Measurements from ENCODE around the gene ZNF438. TPM values are rescaled to one million over a fixed set of nuclear protein-coding genes. Genes with fewer than 3 reads are reported as not detected.

The ZNF438 gene
- total RNA-seq, 2 donors from 2014 or later = 2.6 to 2.9 TPM

DNA sequence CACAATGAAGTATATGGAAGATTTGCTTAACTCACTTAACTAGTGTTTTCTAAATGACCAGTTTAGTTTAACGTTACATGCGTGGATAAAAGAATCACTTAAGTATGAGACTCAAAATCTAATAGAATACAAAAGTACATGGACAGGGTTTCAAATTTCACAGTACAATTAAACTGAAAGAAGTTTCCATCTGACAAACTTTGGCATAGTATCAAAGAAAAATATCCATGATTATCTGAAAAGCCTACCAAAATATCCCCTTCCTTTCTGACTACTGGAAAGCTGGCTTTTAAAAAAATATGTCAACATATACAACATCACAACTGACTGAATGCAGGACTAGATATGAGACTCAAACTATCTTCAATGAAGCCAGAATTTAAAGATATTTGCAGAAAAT lies 164.8 kb downstream of the ZNF438 start:
- no peaks in the 10 kb centered on the region for H3K9me3 ChIP-seq
- no peak overlapping the region for H3K4me3 ChIP-seq
- no peaks in the 10 kb centered on the region for H3K27me3 ChIP-seq
- H3K4me1 ChIP-seq = no peaks in the 10 kb centered on the region
- TF ChIP-seq, protein P1, sequence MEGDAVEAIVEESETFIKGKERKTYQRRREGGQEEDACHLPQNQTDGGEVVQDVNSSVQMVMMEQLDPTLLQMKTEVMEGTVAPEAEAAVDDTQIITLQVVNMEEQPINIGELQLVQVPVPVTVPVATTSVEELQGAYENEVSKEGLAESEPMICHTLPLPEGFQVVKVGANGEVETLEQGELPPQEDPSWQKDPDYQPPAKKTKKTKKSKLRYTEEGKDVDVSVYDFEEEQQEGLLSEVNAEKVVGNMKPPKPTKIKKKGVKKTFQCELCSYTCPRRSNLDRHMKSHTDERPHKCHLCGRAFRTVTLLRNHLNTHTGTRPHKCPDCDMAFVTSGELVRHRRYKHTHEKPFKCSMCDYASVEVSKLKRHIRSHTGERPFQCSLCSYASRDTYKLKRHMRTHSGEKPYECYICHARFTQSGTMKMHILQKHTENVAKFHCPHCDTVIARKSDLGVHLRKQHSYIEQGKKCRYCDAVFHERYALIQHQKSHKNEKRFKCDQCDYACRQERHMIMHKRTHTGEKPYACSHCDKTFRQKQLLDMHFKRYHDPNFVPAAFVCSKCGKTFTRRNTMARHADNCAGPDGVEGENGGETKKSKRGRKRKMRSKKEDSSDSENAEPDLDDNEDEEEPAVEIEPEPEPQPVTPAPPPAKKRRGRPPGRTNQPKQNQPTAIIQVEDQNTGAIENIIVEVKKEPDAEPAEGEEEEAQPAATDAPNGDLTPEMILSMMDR (IDR thresholded peaks at IDR 0.05) = no peak
- TF ChIP-seq POLR2A (IDR thresholded peaks at IDR 0.05) = no peak
- intact Hi-C loops (cut with DNase I) = no loop called here
- 94 to 98% methylated on average over 2 of the region's 2 CpGs for WGBS, 2 donors
- no peak overlapping the region for H3K27ac ChIP-seq
- ATAC-seq (no peak), DNase-seq (no peak)
- no peaks in the 10 kb centered on the region for H3K36me3 ChIP-seq (replicated peaks in 1 of 2; ENCODE audit: insufficient read depth in 1 of 2, low read depth in 2 of 2)

DNA sequence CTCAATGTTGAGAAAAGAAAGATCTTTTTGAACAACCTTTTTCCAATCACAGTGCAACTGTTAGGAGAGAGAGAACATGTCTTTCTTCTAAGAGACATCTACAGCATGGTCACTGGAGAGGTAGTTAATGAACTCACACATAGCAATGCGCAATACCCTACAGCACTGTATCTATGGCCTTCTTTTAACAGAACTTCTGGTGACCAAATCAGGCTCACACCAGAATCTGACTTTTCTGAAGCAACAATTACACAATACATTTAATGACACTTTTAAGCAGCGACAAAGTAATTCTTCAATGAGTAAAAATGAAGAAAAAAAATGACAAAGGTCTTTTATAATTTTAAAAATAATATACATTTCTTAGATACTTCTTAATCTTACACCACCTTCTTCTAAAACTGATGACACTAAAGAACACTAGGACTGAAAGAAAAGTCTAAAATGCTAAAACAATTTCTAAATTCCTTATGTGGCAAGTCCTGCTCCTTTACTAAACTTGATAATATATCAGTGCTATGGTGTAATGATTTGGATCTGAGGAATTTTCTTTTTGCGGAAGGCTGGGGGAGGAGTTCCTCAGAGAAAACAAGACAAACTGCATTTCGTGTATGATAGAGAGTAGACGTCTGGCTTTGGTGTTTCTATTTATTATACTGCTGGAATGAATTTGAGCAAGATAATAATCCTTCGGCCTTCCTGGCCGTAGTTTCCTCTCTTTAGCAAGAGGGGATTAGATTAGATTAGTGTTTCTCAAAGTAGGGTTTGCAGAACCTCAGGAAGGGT lies 166.3 kb downstream of the ZNF438 start:
- Histone ChIP-seq H3K27me3 (no peaks in the 10 kb centered on the region), H3K36me3 (replicated peaks in 1 of 2; ENCODE audit: insufficient read depth in 1 of 2, low read depth in 2 of 2) (no peaks in the 10 kb centered on the region), H3K4me3 (no peak overlapping the region), H3K4me1 (no peaks in the 10 kb centered on the region), H3K9me3 (no peaks in the 10 kb centered on the region), H3K27ac (no peak overlapping the region)
- TF ChIP-seq, protein P1 (IDR thresholded peaks at IDR 0.05) = no peak
- no peak for TF ChIP-seq POLR2A (IDR thresholded peaks at IDR 0.05)
- WGBS, 2 donors = 59 to 81% methylated on average over 7 of the region's 7 CpGs
- intact Hi-C loops (cut with DNase I) = no loop called here
- ATAC-seq (no peak), DNase-seq (no peak)

DNA sequence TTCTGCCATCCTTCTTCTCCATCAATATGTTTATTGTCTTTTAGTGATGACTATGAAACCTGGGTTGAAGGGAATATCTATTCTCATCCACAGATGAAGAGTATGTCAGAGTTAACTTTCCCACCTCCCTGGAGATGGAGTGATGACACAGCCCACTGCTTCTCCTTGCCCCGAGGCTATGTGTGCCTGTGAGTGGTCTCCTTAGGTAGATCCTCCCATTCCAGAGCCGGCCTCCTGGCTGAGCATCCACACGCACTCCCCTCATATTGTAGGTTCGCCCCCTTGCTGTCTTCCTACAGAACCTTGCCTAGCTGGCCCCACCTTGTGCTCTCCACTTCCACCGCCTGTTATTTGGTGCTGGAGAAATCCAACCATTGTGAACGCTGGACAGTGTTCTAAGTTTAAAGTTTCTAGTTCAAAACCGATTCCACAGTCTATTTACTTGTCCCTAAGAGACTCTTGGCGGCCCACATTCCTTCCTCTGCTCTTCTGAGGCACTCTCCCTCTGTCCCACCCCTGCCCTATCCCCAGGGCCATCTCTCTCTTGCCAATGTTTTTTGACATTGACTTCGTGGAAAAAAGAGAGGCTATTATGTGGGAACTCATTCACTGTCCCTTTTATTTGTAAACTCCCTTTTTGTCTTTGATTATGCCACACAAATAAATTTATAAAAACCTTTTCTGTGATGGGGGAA lies 168.0 kb downstream of the ZNF438 start:
- WGBS, 2 donors = 86 to 88% methylated on average over 9 of the region's 9 CpGs
- ATAC-seq (no peak), DNase-seq (no peak)
- no peak for TF ChIP-seq POLR2A (IDR thresholded peaks at IDR 0.05)
- TF ChIP-seq, protein P1 (IDR thresholded peaks at IDR 0.05) = no peak
- no peaks in the 10 kb centered on the region for H3K9me3 ChIP-seq
- no peaks in the 10 kb centered on the region for H3K4me1 ChIP-seq
- H3K27me3 ChIP-seq = no peaks in the 10 kb centered on the region
- H3K36me3 ChIP-seq (replicated peaks in 1 of 2; ENCODE audit: insufficient read depth in 1 of 2, low read depth in 2 of 2) = no peaks in the 10 kb centered on the region
- no peak overlapping the region for H3K27ac ChIP-seq
- no peak overlapping the region for H3K4me3 ChIP-seq
- intact Hi-C loops (cut with DNase I) = no loop called here

DNA sequence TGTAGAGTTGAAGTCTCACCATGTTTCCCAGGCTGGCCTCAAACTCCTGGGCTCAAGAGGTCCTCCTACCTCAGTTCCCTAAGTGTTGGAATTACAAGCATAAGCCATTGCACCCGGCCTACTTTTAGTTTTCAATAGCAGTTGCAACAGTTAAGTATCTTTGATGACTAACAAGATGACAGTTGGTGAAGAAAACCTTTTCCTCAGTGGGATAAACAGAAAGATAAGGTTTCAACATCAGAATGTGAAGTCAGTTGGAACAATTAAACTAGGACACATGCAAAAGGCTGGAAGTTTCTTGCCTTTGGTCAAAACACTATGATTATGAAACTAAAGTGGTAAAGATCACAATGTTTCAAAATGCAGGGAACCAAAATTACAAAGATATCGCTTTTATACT lies 169.2 kb downstream of the ZNF438 start:
- WGBS, 2 donors = 82 to 84% methylated on average over 2 of the region's 2 CpGs
- no peak overlapping the region for H3K27ac ChIP-seq
- H3K27me3 ChIP-seq = no peaks in the 10 kb centered on the region
- H3K36me3 ChIP-seq (replicated peaks in 1 of 2; ENCODE audit: insufficient read depth in 1 of 2, low read depth in 2 of 2) = no peaks in the 10 kb centered on the region
- DNase-seq = no peak
- ATAC-seq = peak; percentile 29
- intact Hi-C loops (cut with DNase I) = no loop called here
- H3K4me3 ChIP-seq = no peak overlapping the region
- H3K9me3 ChIP-seq = no peaks in the 10 kb centered on the region
- TF ChIP-seq, protein P1 (IDR thresholded peaks at IDR 0.05) = no peak
- no peak for TF ChIP-seq POLR2A (IDR thresholded peaks at IDR 0.05)
- H3K4me1 ChIP-seq = no peaks in the 10 kb centered on the region
